Measurements from ENCODE around the gene TXNDC17. TPM values are rescaled to one million over a fixed set of nuclear protein-coding genes. Genes with fewer than 3 reads are reported as not detected.

The TXNDC17 gene
- total and polyA plus RNA-seq, 2 of the 8 experiments (the other 6 are each of a cell fraction or from before 2014, with no cell fraction given) = 182 to 410 TPM

- TF ChIP-seq PHF8 (conservative IDR thresholded peaks at IDR 0.05; ENCODE audit: low read depth, low read length) = no peak
- TF ChIP-seq EZH2 (IDR thresholded peaks at IDR 0.05; ENCODE audit: low read depth, low read length, severe bottlenecking) = no peak
- TF ChIP-seq CTCF (IDR thresholded peaks at IDR 0.05; ENCODE audit: control extremely low read depth in 1 of 3, insufficient read depth in 1 of 3, low read depth in 1 of 3, low read length in 3 of 3) = no peak
- TF ChIP-seq BACH1 (IDR thresholded peaks at IDR 0.05; ENCODE audit: low read length) = no peak
- no peak for TF ChIP-seq GABPA (IDR thresholded peaks at IDR 0.05; ENCODE audit: borderline replicate concordance, insufficient read depth, low read length)
- no peak for TF ChIP-seq ASH2L (IDR thresholded peaks at IDR 0.05; ENCODE audit: low read length)
- TF ChIP-seq SIN3A (conservative IDR thresholded peaks at IDR 0.05 in 1 of 2, IDR thresholded peaks at IDR 0.05 in 1 of 2; ENCODE audit: low read depth in 1 of 2, low read length in 2 of 2) = no peak
Measured at GRCh38 chr17:6679241-6679640, 38.4 kb downstream of the TXNDC17 start (continued).
